Transverse colon (tissue), 3 donors: ENCODE measurements around the gene CACNA2D1.

ENCODE experiments used
- POLR2A ChIP-seq: fragments of 450-650 bp; IDR thresholded peaks from one replicate; pipeline ENCODE4 v1.6.1; 2016; ENCODE audit warnings: antibody characterized with exemption, mild to moderate bottlenecking, moderate library complexity
- TF ChIP-seq, protein P1 (sequence below), 5 experiments: fragments of 200-600 bp in 3 of 5; fragments of 450-650 bp in 2 of 5; sonication (generic) in 3 of 5; IDR thresholded peaks; 1 replicate in 2 of 5; 2 replicates in 3 of 5; pipeline ENCODE4 v1.5.1; 2016 to 2017; ENCODE audit warnings: antibody characterized with exemption in 5 of 5, inconsistent platforms in 3 of 5, mild to moderate bottlenecking in 2 of 5, moderate library complexity in 1 of 5

DNA sequence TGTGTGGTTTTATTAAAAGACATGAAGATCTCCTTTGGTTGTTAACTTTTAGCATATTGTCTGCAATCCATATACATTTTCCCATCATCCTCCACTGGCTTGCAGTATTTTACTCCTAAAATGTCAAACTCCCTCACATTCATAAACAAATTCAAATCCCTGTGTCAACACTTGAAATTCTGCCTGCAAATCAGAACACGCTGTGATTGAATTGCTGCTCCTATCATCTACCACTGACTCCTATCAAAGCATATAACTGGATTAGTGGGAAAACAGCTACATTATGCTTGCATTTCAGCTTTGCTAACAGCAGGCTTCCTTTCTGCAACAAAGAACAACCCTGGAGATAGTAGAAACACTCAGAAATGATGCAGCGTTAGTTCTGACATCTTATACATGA is 392.0 kb downstream of the CACNA2D1 start:
- TF ChIP-seq, protein P1, sequence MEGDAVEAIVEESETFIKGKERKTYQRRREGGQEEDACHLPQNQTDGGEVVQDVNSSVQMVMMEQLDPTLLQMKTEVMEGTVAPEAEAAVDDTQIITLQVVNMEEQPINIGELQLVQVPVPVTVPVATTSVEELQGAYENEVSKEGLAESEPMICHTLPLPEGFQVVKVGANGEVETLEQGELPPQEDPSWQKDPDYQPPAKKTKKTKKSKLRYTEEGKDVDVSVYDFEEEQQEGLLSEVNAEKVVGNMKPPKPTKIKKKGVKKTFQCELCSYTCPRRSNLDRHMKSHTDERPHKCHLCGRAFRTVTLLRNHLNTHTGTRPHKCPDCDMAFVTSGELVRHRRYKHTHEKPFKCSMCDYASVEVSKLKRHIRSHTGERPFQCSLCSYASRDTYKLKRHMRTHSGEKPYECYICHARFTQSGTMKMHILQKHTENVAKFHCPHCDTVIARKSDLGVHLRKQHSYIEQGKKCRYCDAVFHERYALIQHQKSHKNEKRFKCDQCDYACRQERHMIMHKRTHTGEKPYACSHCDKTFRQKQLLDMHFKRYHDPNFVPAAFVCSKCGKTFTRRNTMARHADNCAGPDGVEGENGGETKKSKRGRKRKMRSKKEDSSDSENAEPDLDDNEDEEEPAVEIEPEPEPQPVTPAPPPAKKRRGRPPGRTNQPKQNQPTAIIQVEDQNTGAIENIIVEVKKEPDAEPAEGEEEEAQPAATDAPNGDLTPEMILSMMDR (IDR thresholded peaks at IDR 0.05) = no peak
- TF ChIP-seq POLR2A = no peak
